Ishikawa (cell line): ENCODE data around the gene SMC1B.

Experiments used
- CEBPB ChIP-seq: IDR thresholded peaks from 2 replicates; pipeline ENCODE4 v1.6.1; 2012
- CREB1 ChIP-seq: IDR thresholded peaks from 2 replicates; pipeline ENCODE4 v1.6.1; 2012; ENCODE audit warnings: low read depth
- EGR1 ChIP-seq: IDR thresholded peaks from 2 replicates; pipeline ENCODE4 v1.6.1; 2012
- EP300 ChIP-seq: IDR thresholded peaks from 2 replicates; pipeline ENCODE4 v1.6.1; 2012; ENCODE audit warnings: borderline replicate concordance
- FOXM1 ChIP-seq: IDR thresholded peaks from 2 replicates; pipeline ENCODE4 v1.6.1; 2012; ENCODE audit warnings: low read depth, borderline replicate concordance
- MAX ChIP-seq: IDR thresholded peaks from 2 replicates; pipeline ENCODE4 v1.6.1; 2012
- NFIC ChIP-seq: IDR thresholded peaks from 2 replicates; pipeline ENCODE4 v1.6.1; 2012
- RAD21 ChIP-seq: IDR thresholded peaks from 2 replicates; pipeline ENCODE4 v1.6.1; 2012; ENCODE audit warnings: low read depth
- REST ChIP-seq: IDR thresholded peaks from 2 replicates; pipeline ENCODE4 v1.6.1; 2012; ENCODE audit warnings: low read depth, mild to moderate bottlenecking
- TAF1 ChIP-seq: IDR thresholded peaks from 2 replicates; pipeline ENCODE4 v1.6.1; 2012; ENCODE audit warnings: low read depth, mild to moderate bottlenecking
- TCF12 ChIP-seq: IDR thresholded peaks from 2 replicates; pipeline ENCODE4 v1.6.1; 2012; ENCODE audit warnings: low read depth
- TEAD4 ChIP-seq: IDR thresholded peaks from 2 replicates; pipeline ENCODE4 v1.6.1; 2012
- USF1 ChIP-seq: IDR thresholded peaks from 2 replicates; pipeline ENCODE4 v1.6.1; 2012
- YY1 ChIP-seq: IDR thresholded peaks from 2 replicates; pipeline ENCODE4 v1.6.1; 2012; ENCODE audit warnings: low read depth

GRCh38 chr22:45328822-45329529 is 84.4 kb downstream of the SMC1B start:
- TF ChIP-seq FOXM1 (no peak), CEBPB (no peak), MAX (no peak), YY1 (no peak), REST (no peak), USF1 (no peak), RAD21 (no peak), NFIC (no peak), TEAD4 (no peak), CREB1 (no peak), EP300 (no peak), EGR1 (no peak), TAF1 (no peak), TCF12 (no peak)
